Retina (tissue), 1 donor: ENCODE results near the gene CHST6.
"Not testable (repeated sequence)": the region's sequence is repeated elsewhere in the genome, so short reads cannot be mapped to it uniquely, and the experiment has no call there.

Experiments used
- DNase-seq: peaks from one replicate; pipeline ENCODE4 v3.0.0-alpha.2; 2016

The CHST6 gene

DNA sequence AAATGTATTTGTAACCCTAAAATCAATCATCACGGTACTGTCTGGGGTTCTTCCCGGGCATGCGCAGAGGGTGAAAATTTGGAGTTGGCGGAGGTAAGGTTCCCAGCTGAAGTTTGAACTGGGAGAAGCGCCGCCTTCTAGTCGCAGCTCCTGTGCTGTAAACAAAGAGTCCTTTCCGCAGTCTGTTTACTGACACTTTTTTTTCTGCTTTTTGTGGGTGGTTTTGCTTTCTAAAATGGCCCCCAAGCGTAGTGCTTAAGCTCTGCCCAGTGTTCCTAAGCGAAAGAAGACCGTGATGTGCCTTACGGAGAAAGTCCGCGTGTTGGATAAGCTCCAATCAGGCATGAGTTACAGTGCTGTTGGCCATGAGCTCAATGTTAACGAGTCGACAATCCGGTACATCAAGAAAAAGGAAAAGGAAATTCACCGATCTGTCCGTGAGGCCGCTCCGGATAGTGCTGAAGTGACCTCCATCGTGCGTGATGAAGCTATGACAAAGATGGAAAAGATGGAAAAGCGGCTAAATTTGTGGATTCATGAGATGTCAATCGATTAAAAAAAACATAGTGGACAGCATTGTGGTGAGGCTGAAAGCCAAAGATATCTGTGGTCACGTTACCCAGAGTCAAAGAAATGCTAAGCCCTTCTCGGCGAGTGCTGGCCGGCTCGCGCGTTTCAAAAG lies 61.4 kb downstream of the CHST6 start:
- no peak for DNase-seq

DNA sequence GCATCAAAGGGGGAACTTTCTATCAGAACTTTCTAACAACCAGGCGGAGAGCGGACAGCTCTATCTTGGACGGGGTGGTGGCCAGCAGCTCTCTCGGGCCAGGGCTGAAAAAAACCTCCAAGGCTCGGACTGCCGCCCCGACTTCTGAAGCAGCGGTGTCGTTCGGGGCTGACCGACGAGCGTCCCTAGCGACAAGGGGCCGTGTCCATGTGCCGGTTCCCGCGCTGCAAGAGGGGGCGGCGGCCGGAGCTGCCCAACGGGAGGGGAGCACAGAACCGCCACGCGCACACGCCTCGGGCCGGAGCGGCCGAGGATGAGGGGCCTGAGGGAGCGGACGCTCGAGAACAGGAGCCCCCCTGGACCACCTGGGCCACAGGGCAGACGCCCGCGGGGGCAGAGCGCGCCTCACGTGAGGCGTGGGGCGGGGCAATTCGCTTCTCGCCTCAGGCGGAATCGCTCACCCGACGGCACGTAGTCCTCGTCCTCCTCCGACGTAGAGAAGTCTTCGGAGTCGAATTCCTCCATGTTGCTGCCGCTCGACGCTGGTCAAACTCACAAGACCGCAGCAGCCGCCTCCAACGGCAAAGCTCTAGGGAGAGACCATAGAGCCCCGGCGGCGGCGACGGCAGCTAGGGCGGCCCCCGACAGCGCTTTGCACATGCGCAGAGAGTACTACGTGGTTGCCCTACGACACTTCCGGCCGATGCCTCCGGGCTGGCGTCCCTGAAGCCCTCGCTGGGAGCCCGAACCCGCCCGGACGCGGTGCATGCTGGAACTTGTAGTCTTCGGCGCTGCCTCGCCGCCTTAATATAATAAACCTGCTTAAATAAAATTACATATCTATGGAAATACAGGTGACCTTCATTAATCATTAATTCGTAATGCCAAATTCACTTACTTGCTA lies 62.2 kb downstream of the CHST6 start, which contains the start of gene CFDP1:
Gene CFDP1, minus strand, starts transcription at position 676 of the 904 bp plus-strand sequence. Its CDS starts 151 bp downstream, at position 525.
- DNase-seq: peak; percentile 99

DNA sequence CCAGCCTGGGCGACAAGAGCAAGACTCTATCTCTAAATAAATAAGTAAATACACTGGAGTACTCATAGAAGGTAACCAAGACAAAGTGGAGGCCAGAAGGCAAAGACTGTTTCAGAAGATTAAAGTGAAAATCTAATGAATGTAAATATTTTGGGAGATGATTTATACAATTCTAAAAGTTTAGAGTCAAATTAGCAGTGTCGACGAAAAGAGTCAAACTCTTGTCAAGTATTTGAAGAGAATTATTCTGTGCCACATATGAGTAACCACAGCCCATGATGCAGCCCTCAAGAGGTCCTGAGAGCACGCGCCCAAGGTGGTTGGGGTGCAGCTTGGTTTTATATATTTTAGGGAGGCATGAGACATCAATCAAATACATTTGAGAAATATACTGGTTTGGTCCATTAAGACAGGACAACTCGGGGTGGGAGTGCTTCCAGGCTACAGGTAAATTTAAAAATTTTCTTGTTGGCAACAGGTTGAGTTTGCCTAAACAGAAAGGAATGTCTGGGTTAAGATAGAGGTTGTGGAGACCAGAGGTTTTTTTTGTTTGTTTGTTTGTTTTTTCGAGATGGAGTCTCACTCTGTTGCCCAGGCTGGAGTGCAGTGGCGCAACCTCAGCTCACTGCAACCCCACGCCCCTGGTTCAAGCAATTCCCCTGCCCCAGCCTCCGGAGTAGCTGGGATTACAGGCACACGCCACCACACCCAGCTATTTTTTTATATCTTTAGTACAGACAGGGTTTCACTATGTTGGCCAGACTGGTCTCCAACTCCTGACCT lies 65.4 kb downstream of the CHST6 start:
- no peak for DNase-seq

DNA sequence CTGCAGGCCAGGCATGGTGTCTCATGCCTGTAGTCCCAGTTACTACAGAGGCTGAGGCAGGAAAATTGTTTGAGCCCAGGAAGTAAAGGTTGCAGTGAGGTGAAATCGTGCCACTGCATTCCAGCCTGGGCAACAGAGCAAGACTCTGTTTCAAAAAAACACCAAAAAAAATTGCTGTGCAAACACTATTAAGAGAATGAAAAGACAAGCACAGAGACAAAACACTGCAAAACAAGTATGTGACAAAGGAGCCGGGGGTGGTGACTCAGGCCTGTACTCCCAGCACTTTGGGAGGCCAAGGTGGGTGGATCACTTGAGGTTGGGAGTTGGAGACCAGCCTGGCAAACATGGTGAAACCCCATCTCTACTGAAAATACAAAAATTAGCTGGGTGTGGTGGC lies 68.7 kb downstream of the CHST6 start:
- not testable (repeated sequence) for DNase-seq

DNA sequence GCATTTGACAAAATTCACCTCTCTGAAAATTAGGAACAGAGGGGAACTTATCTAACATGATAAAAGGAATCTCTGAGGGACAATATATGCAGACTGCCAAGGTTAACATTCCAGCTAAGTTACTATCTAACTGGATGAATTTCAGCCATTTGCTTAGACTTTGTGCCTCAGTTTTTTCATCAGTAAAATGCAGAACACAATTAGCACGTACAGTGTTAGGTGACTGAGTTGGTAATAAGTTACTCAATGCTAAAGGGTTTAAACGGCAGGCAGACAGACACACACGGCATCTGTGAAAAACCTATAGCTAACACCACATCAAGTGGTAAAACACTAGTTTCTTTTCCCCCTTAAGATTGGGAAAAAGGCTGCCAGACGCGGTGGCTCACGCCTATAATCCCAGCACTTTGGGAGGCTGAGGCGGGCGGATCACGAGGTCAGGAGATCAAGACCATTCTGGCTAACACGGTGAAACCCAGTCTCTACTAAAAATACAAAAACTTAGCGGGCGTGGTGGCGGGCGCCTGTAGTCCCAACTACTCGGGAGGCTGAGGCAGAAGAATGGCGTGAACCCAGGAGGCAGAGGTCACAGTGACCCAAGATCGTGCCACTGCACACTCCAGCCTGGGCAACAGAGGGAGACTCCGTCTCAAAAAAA lies 71.0 kb downstream of the CHST6 start:
- DNase-seq: not testable (repeated sequence)

DNA sequence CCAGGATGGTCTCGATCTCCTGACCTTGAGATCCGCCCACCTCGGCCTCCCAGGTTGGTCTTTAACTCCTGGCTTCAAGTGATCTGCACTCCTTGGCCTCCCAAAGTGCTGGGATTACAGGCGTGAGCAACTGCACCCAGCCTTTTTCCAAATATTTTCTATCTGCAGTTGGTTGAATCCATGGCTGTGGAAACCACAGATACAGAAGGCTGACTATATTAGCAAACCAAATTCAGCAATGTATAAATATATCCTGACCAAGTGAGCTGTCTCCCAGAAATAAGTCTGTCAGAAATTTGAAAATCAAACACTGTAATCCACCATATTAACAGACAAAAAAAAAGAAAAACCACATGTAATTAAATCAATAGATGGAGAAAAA lies 71.5 kb downstream of the CHST6 start:
- DNase-seq: no peak
